Neutrophil (primary cell): ENCODE measurements around the gene CLCNKA.
"Not testable (repeated sequence)": the region's sequence is repeated elsewhere in the genome, so short reads cannot be mapped to it uniquely, and the experiment has no call there.

ENCODE experiments used
- H3K27ac ChIP-seq: fragments of 200-600 bp; sonication (generic); 2 replicates; pipeline ENCODE4 v1.5.1; 2016; ENCODE audit warnings: mild to moderate bottlenecking, moderate library complexity
- H3K27me3 ChIP-seq: fragments of 200-600 bp; sonication (generic); 2 replicates; pipeline ENCODE4 v1.6.0; 2016; ENCODE audit warnings: mild to moderate bottlenecking
- H3K36me3 ChIP-seq: fragments of 200-600 bp; sonication (generic); 2 replicates; pipeline ENCODE4 v1.5.1; 2017
- H3K4me1 ChIP-seq, 2 experiments: fragments of 200-600 bp in 1 of 2; sonication (generic) in 1 of 2; 1 replicate in 1 of 2; 2 replicates in 1 of 2; pipeline versions ENCODE4 v1.5.1 to v1.6.1; 2013 to 2016; ENCODE audit warnings: low read depth in 1 of 2, low read length in 1 of 2, mild to moderate bottlenecking in 1 of 2, moderate library complexity in 1 of 2; ENCODE audit not compliant: control insufficient read depth in 1 of 2, insufficient read depth in 1 of 2
- H3K4me3 ChIP-seq, 2 experiments: fragments of 200-600 bp in 1 of 2; sonication (generic) in 1 of 2; 1 replicate in 1 of 2; 2 replicates in 1 of 2; pipeline ENCODE4 v1.5.1; 2013 to 2016; ENCODE audit warnings: low read depth in 1 of 2, low read length in 1 of 2, mild to moderate bottlenecking in 1 of 2, moderate library complexity in 1 of 2
- H3K9me3 ChIP-seq: fragments of 200-600 bp; sonication (generic); 2 replicates; pipeline ENCODE4 v1.5.1; 2016
- CTCF ChIP-seq: fragments of 200-600 bp; sonication (generic); IDR thresholded peaks from 2 replicates; pipeline ENCODE4 v1.5.1; 2016; ENCODE audit warnings: antibody characterized with exemption

The CLCNKA gene

GRCh38 chr1:16046842-16047241, 25.0 kb downstream of the CLCNKA start:
- Histone ChIP-seq H3K9me3 (no peaks in the 10 kb centered on the region), H3K36me3 (no peaks in the 10 kb centered on the region), H3K27me3 (peaks cover 30% of the 10 kb centered on the region), H3K4me1 (peaks cover 3 to 6% of the 10 kb centered on the region in 2 experiments), H3K4me3 (no peak overlapping the region), H3K27ac (no peak overlapping the region)
- no peak for TF ChIP-seq CTCF

GRCh38 chr1:16047791-16048475, 26.1 kb downstream of the CLCNKA start:
- Histone ChIP-seq H3K27ac (no peak overlapping the region), H3K36me3 (no peaks in the 10 kb centered on the region), H3K4me3 (no peak overlapping the region), H3K9me3 (no peaks in the 10 kb centered on the region), H3K4me1 (peaks cover 3 to 6% of the 10 kb centered on the region in 2 experiments), H3K27me3 (peaks cover 30% of the 10 kb centered on the region)
- no peak for TF ChIP-seq CTCF

GRCh38 chr1:16048573-16049189, 26.8 kb downstream of the CLCNKA start:
- peaks cover 30% of the 10 kb centered on the region for H3K27me3 ChIP-seq
- no peak overlapping the region for H3K27ac ChIP-seq
- no peaks in the 10 kb centered on the region for H3K9me3 ChIP-seq
- TF ChIP-seq CTCF: no peak
- H3K4me1 ChIP-seq: peaks cover 3 to 6% of the 10 kb centered on the region in 2 experiments
- no peak overlapping the region for H3K4me3 ChIP-seq
- H3K36me3 ChIP-seq: no peaks in the 10 kb centered on the region

GRCh38 chr1:16050328-16050727, 28.5 kb downstream of the CLCNKA start:
- Histone ChIP-seq H3K27me3 (peaks cover 30% of the 10 kb centered on the region), H3K9me3 (no peaks in the 10 kb centered on the region), H3K4me1 (peaks cover 3 to 6% of the 10 kb centered on the region in 2 experiments), H3K4me3 (no peak overlapping the region), H3K27ac (no peak overlapping the region), H3K36me3 (no peaks in the 10 kb centered on the region)
- TF ChIP-seq CTCF: no peak

GRCh38 chr1:16051039-16051438, 29.2 kb downstream of the CLCNKA start:
- no peak overlapping the region for H3K4me3 ChIP-seq
- H3K27ac ChIP-seq: no peak overlapping the region
- no peak for TF ChIP-seq CTCF
- H3K4me1 ChIP-seq: peaks cover 3 to 6% of the 10 kb centered on the region in 2 experiments
- H3K9me3 ChIP-seq: no peaks in the 10 kb centered on the region
- peaks cover 30% of the 10 kb centered on the region for H3K27me3 ChIP-seq
- no peaks in the 10 kb centered on the region for H3K36me3 ChIP-seq

GRCh38 chr1:16051949-16052348, 30.1 kb downstream of the CLCNKA start:
- H3K4me3 ChIP-seq, H3K27ac ChIP-seq: not testable (repeated sequence)
- peaks cover 27% of the 10 kb centered on the region for H3K27me3 ChIP-seq

More at GRCh38 chr1:16051949-16052348, 30.1 kb downstream of the CLCNKA start:
- H3K9me3 ChIP-seq, H3K4me1 ChIP-seq, H3K36me3 ChIP-seq: not testable (repeated sequence)
